CD14-positive monocyte (primary cell): ENCODE data around the gene DPPA5. TPM values are rescaled to one million over a fixed set of nuclear protein-coding genes. Genes with fewer than 3 reads are reported as not detected.

Source experiments
- DNase-seq, 3 donors: peaks; one replicate each; pipeline ENCODE4 v3.0.0-alpha.2; 2011 to 2022
- H2AFZ ChIP-seq: 2 replicates; pipeline ENCODE4 v1.6.0; 2012; ENCODE audit warnings: mild to moderate bottlenecking, low read depth, low read length, inconsistent platforms; ENCODE audit not compliant: insufficient read depth, poor library complexity, severe bottlenecking
- H3K27ac ChIP-seq, 2 donors: 1 replicate in 1 of 2; 2 replicates in 1 of 2; pipeline ENCODE4 v1.5.1; 2012 to 2013; ENCODE audit warnings: low read length in 2 of 2, control low read depth in 1 of 2, inconsistent platforms in 1 of 2, low read depth in 1 of 2, mild to moderate bottlenecking in 1 of 2
- H3K27me3 ChIP-seq, 2 donors: one replicate each; pipeline versions ENCODE4 v1.6.0 to v1.6.1; 2011 to 2013; ENCODE audit warnings: low read length in 2 of 2; ENCODE audit not compliant: control insufficient read depth in 2 of 2, insufficient read depth in 2 of 2
- H3K36me3 ChIP-seq, 2 donors: replicated peaks in 1 of 2; 1 replicate in 1 of 2; 2 replicates in 1 of 2; pipeline versions ENCODE4 v1.5.1 to v1.6.1; 2012 to 2013; ENCODE audit warnings: low read length in 2 of 2, control low read depth in 1 of 2, inconsistent platforms in 1 of 2, mild to moderate bottlenecking in 1 of 2; ENCODE audit not compliant: insufficient read depth in 2 of 2, control insufficient read depth in 1 of 2
- H3K4me1 ChIP-seq, 2 donors: 1 replicate in 1 of 2; 2 replicates in 1 of 2; pipeline versions ENCODE4 v1.5.1 to v1.6.1; 2012 to 2013; ENCODE audit warnings: low read length in 2 of 2, control low read depth in 1 of 2, inconsistent platforms in 1 of 2, mild to moderate bottlenecking in 1 of 2, moderate library complexity in 1 of 2; ENCODE audit not compliant: insufficient read depth in 2 of 2, control insufficient read depth in 1 of 2
- H3K4me2 ChIP-seq: replicated peaks from 2 replicates; pipeline ENCODE3; 2012; ENCODE audit warnings: low read length, moderate library complexity, mild to moderate bottlenecking; ENCODE audit not compliant: poor library complexity, severe bottlenecking; ENCODE audit errors: extremely low read depth
- H3K4me3 ChIP-seq, 3 experiments: fragments of 200-600 bp in 1 of 3; sonication (generic) in 1 of 3; replicated peaks in 1 of 3; 1 replicate in 2 of 3; 2 replicates in 1 of 3; pipeline ENCODE4 v1.5.1; 2011 to 2013; ENCODE audit warnings: low read length in 3 of 3, mild to moderate bottlenecking in 3 of 3, control low read depth in 2 of 3, low read depth in 2 of 3, inconsistent platforms in 1 of 3, moderate library complexity in 1 of 3
- H3K79me2 ChIP-seq: 2 replicates; pipeline ENCODE4 v1.6.0; 2012; ENCODE audit warnings: mild to moderate bottlenecking, control low read depth, inconsistent platforms, low read length, moderate library complexity; ENCODE audit not compliant: insufficient read depth
- H3K9ac ChIP-seq: 2 replicates; pipeline ENCODE4 v1.6.0; 2017; ENCODE audit warnings: low read length, mild to moderate bottlenecking; ENCODE audit not compliant: insufficient read depth, poor library complexity, severe bottlenecking
- H3K9me3 ChIP-seq, 2 donors: replicated peaks in 1 of 2; 1 replicate in 1 of 2; 2 replicates in 1 of 2; pipeline versions ENCODE4 v1.5.1 to v1.6.1; 2012 to 2013; ENCODE audit warnings: low read length in 2 of 2, control low read depth in 1 of 2; ENCODE audit not compliant: control insufficient read depth in 1 of 2, insufficient read depth in 1 of 2
- H4K20me1 ChIP-seq: 2 replicates; pipeline ENCODE4 v1.6.0; 2012; ENCODE audit warnings: mild to moderate bottlenecking, low read length, control low read depth, moderate library complexity; ENCODE audit not compliant: insufficient read depth
- H3K27ac Mint-ChIP-seq, 7 donors: one replicate each; pipeline ENCODE4 v1.8.0; 2020; ENCODE audit warnings: mild to moderate bottlenecking in 7 of 7, mixed read lengths in 7 of 7, moderate library complexity in 6 of 7, inconsistent platforms in 2 of 7
- H3K27me3 Mint-ChIP-seq, 3 donors: one replicate each; pipeline ENCODE4 v1.8.0; 2021 to 2022; ENCODE audit warnings: low read depth in 3 of 3, mild to moderate bottlenecking in 3 of 3, mixed read lengths in 3 of 3, moderate library complexity in 3 of 3, inconsistent platforms in 1 of 3
- H3K36me3 Mint-ChIP-seq, 2 donors: one replicate each; pipeline ENCODE4 v1.8.0; 2020; ENCODE audit warnings: mixed read lengths in 2 of 2, inconsistent platforms in 1 of 2, mild to moderate bottlenecking in 1 of 2
- H3K4me1 Mint-ChIP-seq: one replicate; pipeline ENCODE4 v1.8.0; 2020; ENCODE audit warnings: mild to moderate bottlenecking, mixed read lengths
- H3K4me3 Mint-ChIP-seq, 2 donors: one replicate each; pipeline ENCODE4 v1.8.0; 2020; ENCODE audit warnings: mild to moderate bottlenecking in 2 of 2, mixed read lengths in 2 of 2, moderate library complexity in 1 of 2
- H3K9me3 Mint-ChIP-seq, 7 donors: one replicate each; pipeline ENCODE4 v1.8.0; 2020 to 2022; ENCODE audit warnings: mixed read lengths in 7 of 7, mild to moderate bottlenecking in 6 of 7, moderate library complexity in 6 of 7, inconsistent platforms in 2 of 7
- WGBS: methylation state at CpG from one replicate; pipeline ENCODE4 v1.1.5; 2013; ENCODE audit warnings: missing lambda C conversion rate; ENCODE audit not compliant: insufficient coverage; 5-methylcytosine and 5-hydroxymethylcytosine counted together
- intact Hi-C, 2 donors: fragments of 100-400 bp; cut with micrococcal nuclease; formaldehyde crosslinking; loops; one replicate each; pipeline versions ENCODE4 v1.15.0 to v1.15.1; 2023
- polyA plus RNA-seq, 3 donors: library from polyadenylated mRNA; depleted of rRNA in 1 of 3; unstranded in 2 of 3; stranded (reverse) in 1 of 3; fragments of 300-500 nt in 2 of 3; fragments of >200 nt in 1 of 3; fragmentation: Illumina TruSeq in 2 of 3; gene quantifications; 1 replicate in 2 of 3; 2 replicates in 1 of 3; pipeline ENCODE4 v1.2.3, GENCODE V29; 2012 to 2021
- TF ChIP-seq, protein P1 (sequence below): fragments of 200-600 bp; IDR thresholded peaks from one replicate; pipeline ENCODE4 v1.8.0; 2022; ENCODE audit warnings: antibody characterized with exemption, mild to moderate bottlenecking

The DPPA5 gene
- polyA plus RNA-seq, 3 donors = not detected

DNA sequence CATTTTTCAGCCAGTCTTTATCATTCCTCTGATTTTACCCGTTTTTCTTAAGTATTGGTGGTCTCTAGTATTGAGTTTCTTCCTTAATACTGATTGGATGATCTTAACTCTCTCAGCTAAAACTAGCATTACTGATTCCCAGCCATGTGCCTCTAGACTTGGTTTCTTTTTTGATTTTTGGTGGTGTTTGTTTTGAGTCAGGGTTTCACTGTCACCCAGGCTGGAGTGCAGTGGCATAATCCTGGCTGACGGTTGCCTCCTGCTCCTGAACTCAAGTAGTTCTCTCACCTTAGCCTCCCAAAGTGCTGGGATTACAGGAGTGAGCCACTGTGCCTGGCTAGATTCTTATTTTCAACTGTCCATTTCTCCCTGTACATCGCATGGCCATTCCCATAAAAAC is 24.9 kb downstream of the DPPA5 start:
- intact Hi-C loops = no loop called here
- Histone ChIP-seq H2AFZ (no peak overlapping the region), H3K36me3 (no peaks in the 10 kb centered on the region), H4K20me1 (no peaks in the 10 kb centered on the region), H3K27ac (no peak overlapping the region), H3K9me3 (no peaks in the 10 kb centered on the region), H3K4me2 (no peak overlapping the region), H3K4me1 (no peaks in the 10 kb centered on the region), H3K27me3 (peaks cover 0 to 11% of the 10 kb centered on the region in 2 donors), H3K9ac (no peak overlapping the region), H3K4me3 (no peak overlapping the region), H3K79me2 (no peaks in the 10 kb centered on the region)
- no peak overlapping the region for H3K27ac Mint-ChIP-seq
- DNase-seq = no peak
- peaks cover 1 to 24% (median 16%) of the 10 kb centered on the region in 3 donors for H3K27me3 Mint-ChIP-seq
- no peaks in the 10 kb centered on the region for H3K36me3 Mint-ChIP-seq
- TF ChIP-seq, protein P1, sequence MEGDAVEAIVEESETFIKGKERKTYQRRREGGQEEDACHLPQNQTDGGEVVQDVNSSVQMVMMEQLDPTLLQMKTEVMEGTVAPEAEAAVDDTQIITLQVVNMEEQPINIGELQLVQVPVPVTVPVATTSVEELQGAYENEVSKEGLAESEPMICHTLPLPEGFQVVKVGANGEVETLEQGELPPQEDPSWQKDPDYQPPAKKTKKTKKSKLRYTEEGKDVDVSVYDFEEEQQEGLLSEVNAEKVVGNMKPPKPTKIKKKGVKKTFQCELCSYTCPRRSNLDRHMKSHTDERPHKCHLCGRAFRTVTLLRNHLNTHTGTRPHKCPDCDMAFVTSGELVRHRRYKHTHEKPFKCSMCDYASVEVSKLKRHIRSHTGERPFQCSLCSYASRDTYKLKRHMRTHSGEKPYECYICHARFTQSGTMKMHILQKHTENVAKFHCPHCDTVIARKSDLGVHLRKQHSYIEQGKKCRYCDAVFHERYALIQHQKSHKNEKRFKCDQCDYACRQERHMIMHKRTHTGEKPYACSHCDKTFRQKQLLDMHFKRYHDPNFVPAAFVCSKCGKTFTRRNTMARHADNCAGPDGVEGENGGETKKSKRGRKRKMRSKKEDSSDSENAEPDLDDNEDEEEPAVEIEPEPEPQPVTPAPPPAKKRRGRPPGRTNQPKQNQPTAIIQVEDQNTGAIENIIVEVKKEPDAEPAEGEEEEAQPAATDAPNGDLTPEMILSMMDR = no peak
- H3K9me3 Mint-ChIP-seq = no peaks in the 10 kb centered on the region
- H3K4me3 Mint-ChIP-seq = no peak overlapping the region
- H3K4me1 Mint-ChIP-seq = peaks cover 1% of the 10 kb centered on the region
- 86% methylated on average over 1 of the region's 3 CpGs for WGBS

DNA sequence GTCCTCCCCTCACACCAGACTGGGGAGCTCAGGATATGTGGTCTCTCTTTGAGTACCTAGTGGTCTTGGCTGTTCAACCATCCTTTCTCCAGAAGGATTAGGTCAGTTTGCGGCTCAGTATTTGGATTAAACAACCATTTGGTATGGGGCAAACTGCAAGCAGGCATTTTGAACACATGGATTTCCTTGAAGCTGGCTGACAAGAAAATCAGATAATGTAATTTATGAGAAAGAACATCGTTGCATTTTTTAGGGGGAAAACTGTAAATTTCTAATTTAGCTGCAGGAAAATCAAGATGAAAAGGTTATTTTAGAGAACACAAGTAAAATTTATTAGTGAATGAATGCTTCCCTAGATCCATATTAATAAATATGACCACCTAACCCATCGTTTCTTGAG is 25.3 kb downstream of the DPPA5 start:
- Histone ChIP-seq H2AFZ (no peak overlapping the region), H3K27me3 (peaks cover 0 to 11% of the 10 kb centered on the region in 2 donors), H3K4me3 (no peak overlapping the region), H3K4me2 (no peak overlapping the region), H4K20me1 (no peaks in the 10 kb centered on the region), H3K9ac (no peak overlapping the region), H3K36me3 (no peaks in the 10 kb centered on the region), H3K27ac (no peak overlapping the region), H3K79me2 (no peaks in the 10 kb centered on the region), H3K4me1 (no peaks in the 10 kb centered on the region), H3K9me3 (no peaks in the 10 kb centered on the region)
- Mint-ChIP-seq H3K27me3 (peaks cover 1 to 24% (median 16%) of the 10 kb centered on the region in 3 donors), H3K4me1 (peaks cover 1% of the 10 kb centered on the region), H3K36me3 (no peaks in the 10 kb centered on the region), H3K27ac (no peak overlapping the region), H3K4me3 (no peak overlapping the region), H3K9me3 (no peaks in the 10 kb centered on the region)
- intact Hi-C loops = no loop called here
- no CpG with 5 or more reads among the region's 3 CpGs for WGBS
- TF ChIP-seq, protein P1 = no peak
- DNase-seq = no peak
